NCI-H446 (cell line): ENCODE measurements around the gene EEF1E1.

Experiments
- DNase-seq, 2 experiments: peaks; one replicate each; lab custom pipeline; 2025; lab: John Stamatoyannopoulos, UW

EEF1E1 gene

DNA sequence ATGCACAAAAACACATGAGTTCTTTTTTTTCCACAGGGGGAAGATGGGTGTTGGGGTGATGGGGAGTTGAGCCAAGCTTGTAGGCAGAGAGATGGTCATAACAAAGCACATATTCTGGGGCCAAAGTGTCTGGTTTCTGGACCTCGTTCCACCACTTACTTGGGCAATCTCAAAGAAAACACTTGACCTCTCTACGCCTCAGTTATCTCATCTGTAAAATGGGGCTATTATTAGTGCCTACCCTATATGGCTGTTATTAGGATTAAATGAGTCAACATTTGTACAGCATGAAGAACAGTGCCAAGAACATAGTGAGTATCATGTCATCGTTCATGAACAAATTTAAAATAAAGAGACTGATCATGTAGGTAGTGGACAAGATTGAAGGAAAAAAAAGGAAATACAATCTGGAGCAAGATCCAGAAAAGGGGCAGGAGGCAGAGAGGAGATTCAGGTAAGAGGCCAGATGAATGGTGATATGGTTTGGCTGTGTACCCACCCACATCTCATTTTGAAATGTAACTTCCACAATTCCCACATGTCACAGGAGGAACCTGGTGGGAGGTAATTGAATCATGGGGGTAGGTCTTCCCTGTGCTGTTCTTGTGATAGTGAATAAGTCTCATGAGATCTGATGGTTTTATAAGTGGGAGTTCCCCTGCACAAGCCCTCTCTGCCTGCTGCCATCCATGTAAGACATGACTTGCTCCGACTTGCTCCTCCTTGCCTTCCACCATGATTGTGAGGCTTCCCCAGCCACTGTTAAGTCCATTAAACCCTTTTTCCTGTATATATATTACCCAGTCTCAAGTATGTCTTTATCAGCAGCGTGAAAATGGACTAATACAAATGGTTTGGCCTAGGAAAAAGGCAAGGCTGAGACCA is 14.2 kb downstream of the EEF1E1 start:
- no peak for DNase-seq

DNA sequence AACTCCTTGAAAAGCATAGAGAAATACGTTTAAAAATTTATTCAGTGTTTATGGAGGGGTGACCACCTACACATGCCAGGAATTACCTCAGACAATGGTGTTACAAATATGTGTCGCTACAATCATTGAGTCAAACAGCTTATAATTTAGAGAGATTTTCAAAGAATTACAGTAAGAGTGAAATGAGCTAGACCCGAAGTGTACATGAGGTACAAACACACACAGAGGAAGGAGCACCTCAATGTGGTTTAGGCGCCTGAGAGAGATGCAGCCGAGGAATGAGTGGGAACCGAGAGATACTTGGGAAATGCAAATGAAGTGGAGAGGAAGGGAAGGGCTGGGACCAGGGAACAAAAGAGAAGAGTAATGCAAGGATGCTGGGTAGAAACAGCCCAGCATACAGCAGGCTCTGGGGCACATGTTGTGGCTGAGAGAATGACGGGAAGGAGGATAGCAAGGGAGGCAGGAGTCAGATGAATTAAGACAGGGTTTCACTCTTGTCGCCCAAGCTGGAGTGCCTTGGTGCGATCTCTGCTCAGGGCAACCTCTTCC is 15.5 kb downstream of the EEF1E1 start:
- no peak for DNase-seq

DNA sequence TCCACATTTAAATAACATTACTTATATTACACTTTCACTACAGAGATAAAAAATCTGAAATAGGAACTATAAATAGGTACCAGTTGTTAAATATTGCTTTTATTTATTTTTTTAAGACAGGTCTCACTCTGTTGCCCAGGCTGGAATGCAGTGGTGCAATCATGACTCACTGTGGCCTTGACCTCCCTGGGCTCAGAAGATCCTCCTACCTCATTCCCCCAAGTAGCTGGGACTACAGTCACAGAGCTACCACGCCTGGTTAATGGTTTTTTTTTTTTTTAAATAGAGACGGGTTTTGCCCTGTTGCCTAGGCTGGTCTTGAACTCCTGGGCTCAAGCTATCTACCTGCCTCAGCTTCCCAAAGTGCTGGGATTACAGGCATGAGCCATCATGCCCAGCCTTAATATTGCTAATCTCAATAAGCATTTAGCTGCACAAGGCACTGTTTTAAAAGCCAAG is 17.3 kb downstream of the EEF1E1 start:
- no peak for DNase-seq

DNA sequence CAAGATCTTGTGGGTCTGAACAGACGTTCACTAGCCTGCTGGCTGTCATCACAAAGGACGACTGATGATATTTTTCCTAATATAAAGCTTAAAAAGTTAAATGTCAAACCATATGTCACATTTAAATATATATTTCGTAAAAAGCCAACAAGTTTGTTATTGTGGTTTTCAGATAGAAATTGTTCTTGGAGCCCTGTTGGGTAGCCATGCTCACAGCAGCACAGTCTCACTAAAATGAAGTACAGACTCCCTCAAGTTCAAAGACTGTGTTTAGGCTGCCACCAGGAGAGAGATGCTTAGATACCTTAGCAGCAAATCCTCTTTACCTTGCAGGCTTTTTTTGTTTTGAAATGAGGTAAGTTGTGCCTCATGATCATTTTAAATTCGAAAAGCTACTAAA is 17.8 kb downstream of the EEF1E1 start:
- no peak for DNase-seq

DNA sequence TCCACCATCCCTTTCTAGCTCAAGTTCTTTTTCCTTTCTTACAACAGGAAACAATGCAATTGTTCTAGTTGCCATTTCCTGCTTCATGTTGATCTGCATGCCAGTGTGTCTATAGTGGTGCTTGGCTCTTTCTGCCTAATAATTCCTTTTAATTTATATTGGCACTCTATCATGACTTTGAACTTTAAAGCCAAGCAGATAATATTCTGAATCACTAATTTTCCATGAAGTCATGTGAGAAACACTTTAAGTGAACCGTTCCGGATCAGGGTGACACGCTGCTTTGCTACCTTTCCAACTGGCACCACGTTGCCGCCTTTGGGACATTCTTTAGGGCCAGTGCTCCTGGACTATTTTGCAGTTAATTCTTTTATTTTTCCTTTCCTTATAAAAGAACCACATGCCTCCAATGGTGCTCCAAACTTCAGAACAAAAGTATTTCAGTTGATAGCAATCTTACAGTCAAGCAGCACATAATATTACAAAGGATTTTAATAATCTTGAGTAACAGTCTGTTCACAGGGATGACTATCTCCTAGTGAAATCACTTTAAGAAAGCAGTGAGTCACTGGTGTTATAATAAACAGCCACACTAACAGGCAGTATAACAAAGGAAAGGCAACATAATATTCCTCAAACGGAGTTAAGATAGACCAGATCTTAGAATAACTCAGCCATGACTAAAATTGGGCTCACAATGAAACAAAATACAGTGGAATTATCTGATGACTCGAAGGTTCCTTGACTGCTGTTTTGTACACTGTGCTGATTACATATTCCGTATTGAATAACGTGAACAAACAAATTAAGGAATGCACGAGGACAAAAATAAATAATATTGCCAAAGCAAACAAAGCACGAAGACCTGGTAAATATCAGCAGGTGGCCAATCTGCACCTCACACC is 19.1 kb downstream of the EEF1E1 start:
- DNase-seq: no peak

DNA sequence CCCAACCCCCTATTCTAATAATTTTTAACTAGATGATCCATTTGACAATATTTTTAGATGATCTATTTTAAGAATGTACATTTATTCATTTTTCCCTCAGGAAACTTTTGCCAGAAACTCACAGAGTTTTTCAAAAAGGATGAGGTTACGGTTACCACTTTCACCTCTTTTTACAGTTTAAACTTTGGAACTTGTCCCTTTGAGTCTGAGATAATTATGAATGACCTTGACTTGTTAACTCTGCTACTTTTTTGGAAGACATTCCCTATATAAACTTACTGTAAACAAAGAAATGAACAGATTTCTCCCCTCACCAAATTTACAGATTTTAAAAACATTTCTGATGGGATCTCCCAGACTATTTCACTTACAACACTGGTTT is 19.8 kb downstream of the EEF1E1 start:
- no peak for DNase-seq

DNA sequence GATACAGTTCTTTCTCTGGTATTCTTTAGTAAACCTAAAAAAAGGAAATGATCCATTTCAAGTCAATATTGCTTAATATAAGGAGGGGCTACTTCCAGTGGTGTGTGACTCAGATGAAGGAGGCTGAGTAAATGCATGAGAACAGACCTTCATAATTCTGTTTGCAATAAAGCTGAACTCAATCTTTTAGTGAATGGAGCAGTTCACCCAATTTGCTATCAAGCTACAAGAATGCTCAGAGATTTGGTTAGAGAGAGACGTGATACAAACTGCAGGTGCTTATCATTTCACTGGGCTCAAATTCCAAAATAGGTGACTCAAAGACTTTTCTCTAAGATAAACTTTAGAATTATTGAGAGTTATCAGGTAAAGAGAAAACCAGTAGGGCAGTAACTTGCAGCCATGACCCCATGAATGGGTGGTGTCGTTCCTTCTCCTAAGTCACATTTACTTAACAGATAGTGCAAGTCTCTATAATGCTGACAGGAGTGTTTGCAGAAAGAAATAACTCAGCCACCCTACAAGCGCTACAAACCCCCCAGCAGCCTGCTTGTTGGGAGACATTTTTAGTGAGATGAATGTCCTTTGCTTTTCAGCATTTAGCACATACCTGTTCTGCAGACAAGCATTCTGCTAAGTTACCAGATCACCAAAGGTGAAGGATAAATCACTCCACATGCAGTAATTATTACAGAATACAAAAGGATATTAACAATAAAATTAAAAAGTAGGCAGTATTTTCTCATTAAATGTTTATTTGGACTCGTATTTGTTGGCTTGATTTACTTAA is 21.8 kb downstream of the EEF1E1 start:
- no peak for DNase-seq

DNA sequence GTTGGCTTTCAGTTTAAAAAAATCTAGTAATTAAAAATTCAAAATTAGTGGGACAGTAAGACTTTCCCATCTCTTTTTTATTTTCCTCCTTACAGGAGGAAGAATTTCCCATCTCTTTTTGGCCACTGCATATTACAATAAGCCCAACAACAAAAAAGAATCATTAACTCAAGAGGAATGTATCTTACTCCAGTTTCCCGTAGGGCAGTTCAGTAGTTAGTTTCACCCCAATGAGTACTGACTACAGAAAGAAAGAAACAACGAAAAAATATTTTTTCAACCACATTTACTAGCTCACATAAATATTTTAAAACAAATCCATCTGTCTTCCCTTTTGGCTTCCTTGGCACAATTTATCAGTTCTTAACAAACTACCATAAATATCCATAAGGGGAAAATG is 23.2 kb downstream of the EEF1E1 start:
- no peak for DNase-seq

DNA sequence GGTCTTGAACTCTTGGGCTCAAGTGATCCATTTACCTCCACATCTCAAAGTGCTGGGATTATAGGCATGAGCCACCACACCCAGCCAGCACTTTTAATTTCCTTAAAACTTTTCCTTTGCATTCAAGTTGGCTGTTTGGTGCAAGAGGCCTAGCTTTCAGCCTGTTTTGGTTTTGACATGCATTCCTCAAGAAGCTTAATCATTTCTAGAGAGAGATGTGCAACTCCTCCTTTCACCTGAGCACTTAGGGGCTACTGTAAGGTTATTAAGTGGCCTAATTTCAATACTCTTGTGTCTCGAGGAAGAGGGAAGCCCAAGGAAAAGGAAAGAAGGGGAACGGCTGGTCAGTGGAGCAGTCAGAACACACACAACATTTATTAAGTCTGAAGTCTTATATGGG is 24.4 kb downstream of the EEF1E1 start:
- DNase-seq: no peak

DNA sequence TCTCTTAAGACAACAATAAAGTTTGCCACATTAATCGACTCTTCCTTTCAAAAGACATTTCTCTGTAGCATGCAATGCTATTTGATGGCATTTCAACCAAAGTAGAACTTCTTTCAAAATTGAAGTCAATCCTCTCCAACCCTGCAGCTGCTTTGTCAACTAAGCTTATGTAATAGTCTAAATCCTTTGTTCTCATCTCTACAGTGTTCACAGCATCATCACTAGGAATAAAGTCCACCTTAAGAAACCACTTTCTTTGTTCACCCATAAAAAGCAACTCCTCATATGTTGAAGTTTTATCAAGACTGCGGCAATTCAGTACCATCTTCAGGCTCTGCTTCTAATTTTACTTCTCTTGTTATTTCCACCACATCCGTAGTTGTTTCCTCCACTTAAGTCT is 26.6 kb downstream of the EEF1E1 start:
- DNase-seq: no peak

DNA sequence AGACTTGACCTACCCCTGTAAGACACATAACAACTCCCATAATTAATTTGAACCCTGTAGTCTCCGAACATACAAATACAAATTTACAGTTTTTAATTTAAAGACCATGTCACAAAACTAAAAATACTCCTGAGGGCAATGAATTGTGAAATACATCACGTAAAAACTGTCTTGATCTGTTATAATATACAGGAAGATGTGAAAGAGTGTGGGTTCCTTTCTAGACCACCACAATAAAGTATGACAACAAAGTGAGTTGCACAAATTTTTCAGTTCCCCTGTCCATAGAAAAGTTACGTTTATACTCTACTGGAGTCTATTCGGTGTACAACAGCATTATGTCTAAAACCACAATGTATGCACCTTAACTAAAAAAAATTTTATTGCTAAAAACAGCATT is 27.2 kb downstream of the EEF1E1 start:
- no peak for DNase-seq

DNA sequence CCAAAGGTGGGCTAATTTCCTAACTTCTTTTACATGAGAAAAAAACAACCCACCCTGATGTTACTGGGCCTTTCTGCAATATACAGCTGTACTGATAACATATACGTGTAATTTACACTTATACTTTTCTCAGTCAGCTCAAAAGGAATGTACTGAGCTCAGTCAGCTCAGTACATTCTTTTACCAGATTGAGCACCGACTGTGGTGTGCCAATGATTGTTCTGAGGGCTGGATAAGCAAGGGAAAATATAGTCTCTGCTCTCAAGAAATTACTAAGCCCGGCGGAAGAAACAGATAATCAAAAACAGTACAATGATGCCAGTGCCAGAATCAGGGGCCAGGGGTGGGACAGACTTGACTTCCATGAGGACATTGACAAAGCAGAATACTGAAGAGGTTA is 28.1 kb downstream of the EEF1E1 start:
- DNase-seq: no peak

DNA sequence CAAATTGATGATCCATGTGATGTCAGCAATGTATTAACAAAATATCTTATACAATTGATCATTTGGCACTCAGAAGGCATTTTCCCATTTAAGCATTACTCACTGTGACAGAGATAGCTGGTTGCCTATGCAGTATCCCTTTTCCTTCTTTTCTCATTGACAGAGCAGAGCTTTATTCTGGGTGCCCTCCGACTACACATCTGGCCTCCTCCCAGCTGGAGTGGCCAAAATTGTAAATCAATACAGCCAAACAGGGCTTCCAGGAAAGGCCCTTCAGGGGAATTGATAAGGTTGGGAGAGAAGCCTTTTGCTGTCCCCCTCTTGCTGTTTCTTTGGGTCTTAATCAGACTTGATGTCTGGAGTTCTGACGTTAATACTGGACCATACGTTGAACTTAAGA is 28.6 kb downstream of the EEF1E1 start:
- no peak for DNase-seq

DNA sequence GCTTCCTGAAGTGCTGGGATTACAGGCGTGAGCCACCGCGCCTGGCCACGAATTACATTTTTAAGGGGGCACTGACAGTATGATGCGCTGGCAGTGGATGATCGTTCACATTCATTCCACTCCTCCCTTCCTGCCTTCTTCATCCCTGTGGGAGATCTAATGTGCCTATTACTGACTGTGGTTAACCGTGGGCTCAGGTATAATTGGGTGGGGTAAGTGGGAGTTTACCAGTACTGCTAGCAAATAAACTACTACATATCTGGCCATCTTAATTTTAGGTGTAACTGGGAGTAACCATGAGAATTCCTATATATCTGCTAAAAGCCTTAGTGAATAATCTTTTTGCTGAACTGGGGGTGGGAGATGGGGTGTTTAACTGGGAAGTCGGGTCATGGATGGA is 31.6 kb downstream of the EEF1E1 start:
- no peak for DNase-seq

DNA sequence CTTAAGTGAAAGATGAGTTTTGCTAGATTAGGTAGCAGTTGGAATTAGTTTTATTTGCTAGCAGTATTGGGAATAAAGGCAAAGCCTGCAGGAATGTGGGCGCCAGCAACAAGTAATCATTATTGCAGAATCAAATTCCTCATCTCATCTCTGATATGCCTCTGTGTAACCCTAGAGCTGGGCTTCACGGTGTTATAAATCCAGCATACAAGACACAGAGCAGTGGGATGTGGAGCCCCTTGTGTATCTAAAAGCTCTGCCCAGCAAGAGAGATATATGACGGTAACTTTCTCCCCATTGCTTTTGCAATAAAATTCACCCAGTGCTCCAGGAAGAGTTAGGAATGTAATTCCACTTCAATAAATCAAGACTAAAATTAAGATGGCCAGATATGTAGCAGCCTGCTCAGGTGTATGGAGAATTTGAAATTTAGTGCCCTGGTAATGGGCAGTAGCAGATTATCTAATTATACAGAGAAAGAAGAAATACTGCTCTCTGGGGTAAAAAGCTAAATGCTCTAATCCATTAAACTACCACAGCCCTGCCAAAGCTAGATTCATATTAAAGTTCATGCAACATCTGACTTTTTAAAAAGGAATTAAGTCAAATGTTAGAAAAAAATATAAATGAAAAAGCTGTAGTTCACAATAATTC is 32.6 kb downstream of the EEF1E1 start:
- DNase-seq: no peak

DNA sequence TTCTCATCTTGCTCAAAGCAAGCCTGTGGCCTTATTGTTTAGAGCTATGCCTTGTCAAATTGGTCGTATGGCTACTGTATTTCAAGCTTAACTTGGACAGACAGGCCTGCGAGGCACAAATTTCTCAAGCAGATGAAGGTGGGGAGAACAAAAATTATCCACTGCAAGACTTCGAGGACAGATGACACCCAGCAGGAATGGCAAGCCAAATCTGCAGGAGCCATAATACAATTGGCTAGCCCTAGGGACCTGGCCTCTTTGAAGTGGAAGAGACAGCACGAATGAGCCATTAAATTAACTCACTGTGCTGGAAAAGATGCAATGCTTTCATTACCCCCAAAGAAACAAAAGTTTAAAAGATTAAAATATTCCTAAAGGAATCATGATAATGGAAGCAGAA is 33.2 kb downstream of the EEF1E1 start:
- DNase-seq: no peak

DNA sequence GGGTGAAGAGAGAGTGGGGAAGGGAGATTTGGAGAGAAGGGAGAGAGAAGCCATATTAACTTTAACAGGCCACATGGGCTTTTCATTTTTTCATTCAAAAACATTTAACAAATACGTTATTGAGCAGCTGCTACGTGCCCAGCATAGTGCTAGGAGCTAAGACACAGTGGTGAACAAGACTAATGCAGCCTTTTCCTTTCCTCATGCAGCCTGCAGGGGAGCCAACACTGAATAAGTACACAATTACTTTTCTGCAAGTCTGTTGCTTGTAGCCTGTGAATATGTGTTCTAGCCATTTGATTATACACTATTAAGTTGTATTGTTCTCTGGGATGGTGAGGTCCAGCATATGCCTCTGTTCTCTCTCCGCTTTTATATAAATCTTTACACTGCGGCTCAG is 36.2 kb downstream of the EEF1E1 start:
- DNase-seq: no peak

DNA sequence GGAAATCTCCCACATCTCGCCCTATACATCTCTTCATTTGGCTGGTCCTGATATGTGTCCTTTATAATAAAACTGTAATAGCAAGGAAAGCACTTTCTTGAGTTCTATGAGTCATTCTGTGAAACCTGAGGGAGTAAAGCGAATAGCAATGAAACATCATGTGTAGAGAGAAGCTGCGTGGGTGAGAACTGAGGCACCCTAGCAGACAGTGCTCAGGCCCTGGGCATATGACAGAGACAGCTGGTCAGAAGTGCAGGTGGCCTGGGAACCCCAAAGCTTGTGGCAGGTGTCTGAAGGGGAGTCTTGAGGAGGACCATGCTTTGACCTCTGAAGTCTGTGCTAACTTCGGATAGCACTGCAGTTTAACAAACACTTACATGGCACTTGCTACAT is 36.8 kb downstream of the EEF1E1 start:
- no peak for DNase-seq

DNA sequence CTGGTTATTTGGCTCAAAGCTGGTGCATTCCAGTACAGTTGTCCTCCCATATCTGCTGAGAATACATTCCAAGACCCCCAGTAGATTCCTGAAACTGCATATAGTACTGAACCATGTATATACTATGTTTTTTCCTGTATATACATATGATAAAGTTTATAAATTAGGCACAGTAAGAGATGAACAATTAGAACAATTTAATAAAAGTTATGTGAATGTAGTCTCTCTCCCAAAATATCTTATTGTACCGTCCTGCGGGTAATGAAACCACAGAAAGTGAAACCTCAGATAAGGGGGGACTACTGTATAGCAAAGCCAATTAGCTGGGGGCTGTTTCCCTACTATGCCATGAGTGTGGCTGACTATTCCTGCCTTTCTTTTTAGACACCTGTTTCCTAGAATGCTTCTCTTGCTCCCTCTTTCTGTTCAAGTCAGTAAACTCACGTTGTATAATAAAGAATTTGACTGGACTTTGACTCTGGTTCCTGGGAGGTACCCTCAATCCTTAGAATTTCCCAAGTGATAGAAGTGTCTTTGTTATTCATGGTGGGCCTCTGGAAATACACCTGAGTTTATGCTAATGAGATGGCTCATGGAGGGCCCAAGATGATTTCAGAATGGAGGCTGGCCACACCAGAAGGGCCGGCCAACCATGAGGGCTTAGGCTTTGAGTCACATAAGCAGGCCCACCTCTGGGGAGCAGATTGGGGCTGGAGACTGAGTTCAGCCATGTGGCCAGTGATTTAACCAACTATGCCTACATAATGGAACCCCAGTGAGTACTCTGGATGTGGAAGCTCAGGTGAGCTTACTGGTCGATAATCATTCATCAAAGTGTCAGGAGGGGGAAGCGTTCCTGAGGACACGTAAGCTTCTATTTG is 37.5 kb downstream of the EEF1E1 start:
- DNase-seq: no peak
